Activated naive CD4-positive, alpha-beta T cell treated with anti-CD3 and anti-CD28 coated beads, Interleukin-2, amount 50 U/mL, for 72 hours (primary cell): ENCODE measurements around the gene TMPRSS13. TPM values are rescaled to one million over a fixed set of nuclear protein-coding genes. Genes with fewer than 3 reads are reported as not detected.
A peak's percentile ranks its signal among the peaks of the same experiment; 100 is the strongest.

Experiments used
- ATAC-seq, 2 donors: fragments of 150-1000 bp; cut with Tn5 transposase; 2 replicates each; pipeline ENCODE4 v1.10.0; 2021; ENCODE audit warnings: mild to moderate bottlenecking in 2 of 2, moderate library complexity in 2 of 2
- DNase-seq, 2 donors: peaks; one replicate each; pipeline ENCODE4 v3.0.0; 2021 to 2022; ENCODE audit warnings: low spot score in 2 of 2
- H3K27ac Mint-ChIP-seq, 2 donors: one replicate each; pipeline ENCODE4 v1.8.0; 2022; ENCODE audit warnings: mild to moderate bottlenecking in 2 of 2, mixed read lengths in 2 of 2
- H3K36me3 Mint-ChIP-seq, 2 donors: one replicate each; pipeline ENCODE4 v1.8.0; 2022; ENCODE audit warnings: mixed read lengths in 2 of 2
- H3K9me3 Mint-ChIP-seq, 2 donors: one replicate each; pipeline ENCODE4 v1.8.0; 2022; ENCODE audit warnings: mixed read lengths in 2 of 2
- total RNA-seq, 2 donors: library from RNA; stranded (reverse); gene quantifications; one replicate each; pipeline ENCODE4 v1.2.3, GENCODE V29; 2022

TMPRSS13 gene
- total RNA-seq, 2 donors from 2014 or later: 0.39 to 1.8 TPM

- Mint-ChIP-seq H3K36me3 (no peaks in the 10 kb centered on the region), H3K9me3 (no peaks in the 10 kb centered on the region), H3K27ac (no peak overlapping the region)
- ATAC-seq: no peak
- DNase-seq: no peak
Observed at GRCh38 chr11:117923773-117924172, 5.4 kb downstream of the TMPRSS13 start.

- H3K36me3 Mint-ChIP-seq: no peaks in the 10 kb centered on the region
- no peak for ATAC-seq
- DNase-seq: no peak
- no peaks in the 10 kb centered on the region for H3K9me3 Mint-ChIP-seq
- H3K27ac Mint-ChIP-seq: no peak overlapping the region
Observed at GRCh38 chr11:117923275-117923674, 5.9 kb downstream of the TMPRSS13 start.

GRCh38 chr11:117921893-117922292 is 7.3 kb downstream of the TMPRSS13 start:
- no peaks in the 10 kb centered on the region for H3K36me3 Mint-ChIP-seq
- no peaks in the 10 kb centered on the region for H3K9me3 Mint-ChIP-seq
- H3K27ac Mint-ChIP-seq: peak overlapping the region in 1 of 2 donors; percentile 29
- ATAC-seq: no peak
- no peak for DNase-seq

GRCh38 chr11:117921456-117921855 is 7.7 kb downstream of the TMPRSS13 start:
- Mint-ChIP-seq H3K27ac (peak overlapping the region in 1 of 2 donors; percentile 29), H3K36me3 (no peaks in the 10 kb centered on the region), H3K9me3 (no peaks in the 10 kb centered on the region)
- ATAC-seq (no peak), DNase-seq (no peak)

- peak in 1 of 2 donors; percentile 55 for DNase-seq
- H3K36me3 Mint-ChIP-seq: no peaks in the 10 kb centered on the region
- peak; percentile 92 to 97 for ATAC-seq
- H3K27ac Mint-ChIP-seq: peak overlapping the region in 1 of 2 donors; percentile 50
- no peaks in the 10 kb centered on the region for H3K9me3 Mint-ChIP-seq
Observed at GRCh38 chr11:117919781-117920221, 9.4 kb downstream of the TMPRSS13 start.

GRCh38 chr11:117919341-117919740 is 9.9 kb downstream of the TMPRSS13 start:
- ATAC-seq (peak in 1 of 2 donors; percentile 36), DNase-seq (peak in 1 of 2 donors; percentile 47)
- Mint-ChIP-seq H3K36me3 (no peaks in the 10 kb centered on the region), H3K27ac (peak overlapping the region in 1 of 2 donors; percentile 50), H3K9me3 (no peaks in the 10 kb centered on the region)

GRCh38 chr11:117918366-117919255 is 10.6 kb downstream of the TMPRSS13 start:
- no peak for ATAC-seq
- no peaks in the 10 kb centered on the region for H3K36me3 Mint-ChIP-seq
- no peaks in the 10 kb centered on the region for H3K9me3 Mint-ChIP-seq
- H3K27ac Mint-ChIP-seq: no peak overlapping the region
- DNase-seq: peak in 1 of 2 donors; percentile 41

- ATAC-seq (no peak), DNase-seq (peak in 1 of 2 donors; percentile 26)
- H3K27ac Mint-ChIP-seq: no peak overlapping the region
- no peaks in the 10 kb centered on the region for H3K36me3 Mint-ChIP-seq
- H3K9me3 Mint-ChIP-seq: no peaks in the 10 kb centered on the region
Observed at GRCh38 chr11:117917591-117918151, 11.5 kb downstream of the TMPRSS13 start.

GRCh38 chr11:117916956-117917355 is 12.2 kb downstream of the TMPRSS13 start:
- ATAC-seq: no peak

GRCh38 chr11:117915672-117916235 is 13.4 kb downstream of the TMPRSS13 start:
- no peaks in the 10 kb centered on the region for H3K9me3 Mint-ChIP-seq

More at GRCh38 chr11:117916956-117917355, 12.2 kb downstream of the TMPRSS13 start:
- no peaks in the 10 kb centered on the region for H3K9me3 Mint-ChIP-seq
- H3K36me3 Mint-ChIP-seq: no peaks in the 10 kb centered on the region
- H3K27ac Mint-ChIP-seq: no peak overlapping the region
- peak in 1 of 2 donors; percentile 50 for DNase-seq

GRCh38 chr11:117914991-117915618 is 14.1 kb downstream of the TMPRSS13 start:
- H3K36me3 Mint-ChIP-seq: no peaks in the 10 kb centered on the region
- H3K9me3 Mint-ChIP-seq: no peaks in the 10 kb centered on the region
- no peak for ATAC-seq
- DNase-seq: peak in 1 of 2 donors; percentile 38
- H3K27ac Mint-ChIP-seq: no peak overlapping the region

More at GRCh38 chr11:117915672-117916235, 13.4 kb downstream of the TMPRSS13 start:
- Mint-ChIP-seq H3K36me3 (no peaks in the 10 kb centered on the region), H3K27ac (no peak overlapping the region)
- DNase-seq (peak in 1 of 2 donors; percentile 35), ATAC-seq (no peak)

- no peak for ATAC-seq
- peak in 1 of 2 donors; percentile 16 for DNase-seq
- H3K9me3 Mint-ChIP-seq: no peaks in the 10 kb centered on the region
- H3K27ac Mint-ChIP-seq: no peak overlapping the region
- no peaks in the 10 kb centered on the region for H3K36me3 Mint-ChIP-seq
Observed at GRCh38 chr11:117914398-117914761, 14.8 kb downstream of the TMPRSS13 start.

- no peak overlapping the region for H3K27ac Mint-ChIP-seq
- H3K36me3 Mint-ChIP-seq: no peaks in the 10 kb centered on the region
- DNase-seq: peak in 1 of 2 donors; percentile 47
- H3K9me3 Mint-ChIP-seq: no peaks in the 10 kb centered on the region
- ATAC-seq: no peak
Observed at GRCh38 chr11:117913736-117914397, 15.3 kb downstream of the TMPRSS13 start.

GRCh38 chr11:117912497-117912896 is 16.7 kb downstream of the TMPRSS13 start:
- DNase-seq (no peak), ATAC-seq (no peak)
- Mint-ChIP-seq H3K36me3 (no peaks in the 10 kb centered on the region), H3K9me3 (no peaks in the 10 kb centered on the region), H3K27ac (no peak overlapping the region)

- Mint-ChIP-seq H3K36me3 (no peaks in the 10 kb centered on the region), H3K9me3 (no peaks in the 10 kb centered on the region), H3K27ac (no peak overlapping the region)
- ATAC-seq (no peak), DNase-seq (peak in 1 of 2 donors; percentile 46)
Observed at GRCh38 chr11:117911694-117912093, 17.5 kb downstream of the TMPRSS13 start.

GRCh38 chr11:117910941-117911655 is 18.1 kb downstream of the TMPRSS13 start:
- Mint-ChIP-seq H3K9me3 (no peaks in the 10 kb centered on the region), H3K36me3 (no peaks in the 10 kb centered on the region), H3K27ac (no peak overlapping the region)
- peak in 1 of 2 donors; percentile 49 for DNase-seq
- no peak for ATAC-seq
